Umbilical cord (tissue), 2 donors: ENCODE data around the gene HHEX. TPM values are rescaled to one million over a fixed set of nuclear protein-coding genes. Genes with fewer than 3 reads are reported as not detected.
"Not testable (repeated sequence)": the region's sequence is repeated elsewhere in the genome, so short reads cannot be mapped to it uniquely, and the experiment has no call there.

Source experiments
- DNase-seq: peaks from one replicate; pipeline ENCODE4 v3.0.0-alpha.2; 2015; ENCODE audit warnings: low spot score
- total RNA-seq: library from RNA; depleted of rRNA; stranded (reverse); fragments of >200 nt; gene quantifications from one replicate; pipeline ENCODE4 v1.2.3, GENCODE V29; 2014; ENCODE audit warnings: low replicate concordance; ENCODE audit not compliant: insufficient read depth

The HHEX gene
- total RNA-seq, 1 donor from 2014 or later, result 2.4 TPM

GRCh38 chr10:92732958-92733357 lies 43.2 kb downstream of the HHEX start:
- DNase-seq, result no peak

DNA sequence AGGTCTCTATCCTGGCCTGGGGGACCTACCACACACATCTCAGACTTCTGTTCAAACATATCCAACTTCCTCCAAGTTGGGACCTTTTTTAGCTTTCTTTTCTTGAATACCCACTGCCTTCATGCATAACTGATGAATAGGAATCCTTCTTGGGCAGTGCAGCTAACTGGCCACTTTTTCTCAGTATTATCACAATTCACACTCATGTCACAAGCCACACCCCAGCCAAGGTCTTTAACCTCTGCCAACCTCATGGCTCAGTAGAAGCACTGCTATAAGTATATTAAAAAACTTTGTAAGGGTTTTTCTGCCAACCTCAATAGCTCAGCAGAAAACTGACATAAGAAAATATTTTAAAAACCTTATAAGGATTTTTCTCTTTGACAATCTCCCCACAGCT lies 44.5 kb downstream of the HHEX start:
- DNase-seq, result no peak

GRCh38 chr10:92735938-92736337 lies 46.2 kb downstream of the HHEX start:
- DNase-seq, result no peak

GRCh38 chr10:92737484-92737883 lies 47.7 kb downstream of the HHEX start:
- no peak for DNase-seq

DNA sequence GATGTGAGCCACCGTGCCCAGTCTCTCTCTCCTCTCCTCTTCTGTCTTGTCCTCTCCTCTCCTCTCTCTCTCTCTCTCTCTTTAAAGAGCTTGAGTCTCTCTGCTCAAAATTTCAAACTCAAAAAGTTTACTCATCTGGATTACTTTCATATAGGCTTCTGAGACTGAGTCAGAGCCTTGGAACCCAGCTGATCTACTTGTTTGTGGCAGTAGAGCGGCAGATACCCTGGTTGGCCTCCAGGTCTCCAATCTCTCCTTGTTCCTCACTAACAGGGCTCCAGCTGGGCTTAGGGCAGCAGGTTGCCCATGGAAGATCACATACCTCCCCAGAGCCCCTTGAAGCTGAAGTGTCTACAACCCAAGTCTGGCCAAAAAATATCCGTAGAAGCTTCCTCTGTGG lies 51.0 kb downstream of the HHEX start:
- no peak for DNase-seq

- DNase-seq, result not testable (repeated sequence)
Measured at GRCh38 chr10:92741741-92742140, 52.0 kb downstream of the HHEX start.

GRCh38 chr10:92742331-92743228 lies 52.8 kb downstream of the HHEX start:
- DNase-seq, result peak; percentile 22

Other genes with a start within 250 kb of the HHEX start
- 28.4 TPM for gene IDE, start 115.9 kb upstream of the HHEX start, total RNA-seq
- gene KIF11, start 96.8 kb upstream of the HHEX start, total RNA-seq, result 4.1 TPM
- gene EXOC6, start 158.6 kb downstream of the HHEX start, total RNA-seq, result 43.8 TPM